Measurements from ENCODE around the gene EMP3. TPM values are rescaled to one million over a fixed set of nuclear protein-coding genes. Genes with fewer than 3 reads are reported as not detected.
A peak's percentile ranks its signal among the peaks of the same experiment; 100 is the strongest.

Gene EMP3, protein sequence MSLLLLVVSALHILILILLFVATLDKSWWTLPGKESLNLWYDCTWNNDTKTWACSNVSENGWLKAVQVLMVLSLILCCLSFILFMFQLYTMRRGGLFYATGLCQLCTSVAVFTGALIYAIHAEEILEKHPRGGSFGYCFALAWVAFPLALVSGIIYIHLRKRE
- 100 to 1,000 TPM; 284 to 342 (median 334) TPM for total RNA-seq
- 191 TPM for total RNA-seq (2013)

GRCh38 chr19:48325265-48325910, at the start of gene EMP3:
Gene EMP3 (plus strand): TSS chr19:48325552. CDS start chr19:48326845, 1,293 bp downstream.
- Mint-ChIP-seq H3K36me3 (no peaks in the 10 kb centered on the region), H3K27ac (peak within 1 kb of the TSS; percentile 99 to 100)
- intact Hi-C loops (cut with micrococcal nuclease): no loop called here

GRCh38 chr19:48279747-48280146, 45.6 kb upstream of the EMP3 start:
- ATAC-seq (no peak), DNase-seq (no peak)
- Mint-ChIP-seq H3K36me3 (no peaks in the 10 kb centered on the region), H3K27ac (no peak overlapping the region), H3K9me3 (no peaks in the 10 kb centered on the region), H3K4me3 (no peak overlapping the region), H3K4me1 (no peaks in the 10 kb centered on the region), H3K27me3 (ENCODE audit: low read depth in 2 of 2) (no peaks in the 10 kb centered on the region)
- H3K9me3 ChIP-seq (ENCODE audit: control insufficient read depth, insufficient read depth, low read length): peaks cover 2% of the 10 kb centered on the region
- no peaks in the 10 kb centered on the region for H3K36me3 ChIP-seq (ENCODE audit: control insufficient read depth, insufficient read depth, low read length)
- WGBS (ENCODE audit: insufficient coverage): 85% methylated on average over 9 of the region's 9 CpGs
- H3K27me3 ChIP-seq (ENCODE audit: control insufficient read depth, insufficient read depth, low read length): no peaks in the 10 kb centered on the region
- H3K4me1 ChIP-seq (ENCODE audit: control insufficient read depth, insufficient read depth, low read length): no peaks in the 10 kb centered on the region
- no peak for TF ChIP-seq CTCF (IDR thresholded peaks at IDR 0.05)
- intact Hi-C loops (cut with micrococcal nuclease): no loop called here
- H3K27ac ChIP-seq (ENCODE audit: low read length): no peak overlapping the region
- H3K4me3 ChIP-seq (ENCODE audit: low read length): no peak overlapping the region

More at GRCh38 chr19:48325265-48325910, at the start of gene EMP3:
- Histone ChIP-seq H3K27ac (ENCODE audit: low read length) (peak within 1 kb of the TSS; percentile 99), H3K9me3 (ENCODE audit: control insufficient read depth, insufficient read depth, low read length) (no peaks in the 10 kb centered on the region), H3K4me3 (ENCODE audit: low read length) (peak within 1 kb of the TSS; percentile 97), H3K4me1 (ENCODE audit: control insufficient read depth, insufficient read depth, low read length) (peaks cover 89% of the 10 kb centered on the region), H3K27me3 (ENCODE audit: control insufficient read depth, insufficient read depth, low read length) (no peaks in the 10 kb centered on the region), H3K36me3 (ENCODE audit: control insufficient read depth, insufficient read depth, low read length) (peaks cover 25% of the 10 kb centered on the region)
- Mint-ChIP-seq H3K4me3 (peak within 1 kb of the TSS; percentile 95), H3K9me3 (no peaks in the 10 kb centered on the region), H3K27me3 (ENCODE audit: low read depth in 2 of 2) (no peaks in the 10 kb centered on the region), H3K4me1 (peaks cover 81 to 91% of the 10 kb centered on the region in 2 donors)
- ATAC-seq: peak; percentile 14 to 36 (median 22)
- WGBS (ENCODE audit: insufficient coverage): 0% methylated on average over 22 of the region's 22 CpGs
- no peak for TF ChIP-seq CTCF (IDR thresholded peaks at IDR 0.05)
- DNase-seq: peak; percentile 64 to 93

DNA sequence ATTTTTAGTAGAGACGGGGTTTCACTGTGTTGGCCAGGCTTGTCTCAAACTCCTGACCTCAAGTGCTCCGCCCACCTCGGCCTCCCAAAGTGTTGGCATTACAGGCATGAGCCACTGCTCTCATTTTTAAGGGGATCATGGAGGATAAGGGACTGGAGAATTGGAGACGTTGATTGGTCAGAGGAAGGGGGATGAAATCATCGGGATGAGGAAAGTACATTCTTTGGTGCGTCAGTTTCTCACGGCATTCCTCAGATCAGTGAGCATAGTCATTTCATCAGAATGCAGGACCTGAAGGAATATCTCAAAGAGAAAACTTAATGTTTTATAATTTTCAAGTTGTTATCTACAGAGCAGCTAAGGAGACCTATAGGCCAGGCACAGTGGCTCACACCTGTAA, 41.4 kb upstream of the EMP3 start:
- no peak overlapping the region for H3K27ac ChIP-seq (ENCODE audit: low read length)
- H3K9me3 Mint-ChIP-seq: no peaks in the 10 kb centered on the region
- no peaks in the 10 kb centered on the region for H3K36me3 Mint-ChIP-seq

More for the DNA sequence above, 41.4 kb upstream of the EMP3 start:
- H3K4me1 ChIP-seq (ENCODE audit: control insufficient read depth, insufficient read depth, low read length): no peaks in the 10 kb centered on the region
- H3K4me1 Mint-ChIP-seq: no peaks in the 10 kb centered on the region
- 93% methylated on average over 7 of the region's 7 CpGs for WGBS (ENCODE audit: insufficient coverage)
- TF ChIP-seq CTCF (IDR thresholded peaks at IDR 0.05): no peak
- H3K27ac Mint-ChIP-seq: no peak overlapping the region
- no peaks in the 10 kb centered on the region for H3K36me3 ChIP-seq (ENCODE audit: control insufficient read depth, insufficient read depth, low read length)
- DNase-seq (no peak), ATAC-seq (no peak)
- H3K4me3 ChIP-seq (ENCODE audit: low read length): no peak overlapping the region
- H3K27me3 ChIP-seq (ENCODE audit: control insufficient read depth, insufficient read depth, low read length): no peaks in the 10 kb centered on the region
- no peak overlapping the region for H3K4me3 Mint-ChIP-seq
- H3K9me3 ChIP-seq (ENCODE audit: control insufficient read depth, insufficient read depth, low read length): peaks cover 2% of the 10 kb centered on the region
- intact Hi-C loops (cut with micrococcal nuclease): no loop called here
- H3K27me3 Mint-ChIP-seq (ENCODE audit: low read depth in 2 of 2): no peaks in the 10 kb centered on the region
